HG03442 (cell line): ENCODE results near the gene IL1RAPL2.
"Not testable (repeated sequence)": the region's sequence is repeated elsewhere in the genome, so short reads cannot be mapped to it uniquely, and the experiment has no call there.

Experiments
- ATAC-seq: cut with Tn5 transposase; IDR thresholded peaks from one replicate; pipeline ENCODE4 v1.9.1; 2021; ENCODE audit warnings: mild to moderate bottlenecking, moderate library complexity; ENCODE audit not compliant: unreplicated experiment

IL1RAPL2 gene

GRCh38 chrX:105662248-105662647 lies 1096.2 kb downstream of the IL1RAPL2 start:
- no peak for ATAC-seq

- no peak for ATAC-seq
These were observed 1098.2 kb downstream of the IL1RAPL2 start for GRCh38 chrX:105664243-105664642.

GRCh38 chrX:105684288-105684687 lies 1118.3 kb downstream of the IL1RAPL2 start:
- not testable (repeated sequence) for ATAC-seq

GRCh38 chrX:105694839-105695238 lies 1128.8 kb downstream of the IL1RAPL2 start:
- ATAC-seq: no peak

GRCh38 chrX:105695451-105695850 lies 1129.5 kb downstream of the IL1RAPL2 start:
- ATAC-seq: no peak

GRCh38 chrX:105696870-105697269 lies 1130.9 kb downstream of the IL1RAPL2 start:
- ATAC-seq: no peak

- no peak for ATAC-seq
These were observed 1132.2 kb downstream of the IL1RAPL2 start for GRCh38 chrX:105697984-105698781.

GRCh38 chrX:105700331-105700730 lies 1134.3 kb downstream of the IL1RAPL2 start:
- ATAC-seq: no peak

GRCh38 chrX:105701310-105702052 lies 1135.5 kb downstream of the IL1RAPL2 start:
- no peak for ATAC-seq

GRCh38 chrX:105703876-105704275 lies 1137.9 kb downstream of the IL1RAPL2 start:
- ATAC-seq: no peak

GRCh38 chrX:105706041-105706440 lies 1140.0 kb downstream of the IL1RAPL2 start:
- ATAC-seq: no peak

- ATAC-seq: no peak
These were observed 1145.8 kb downstream of the IL1RAPL2 start for GRCh38 chrX:105711805-105712204.

GRCh38 chrX:105715746-105716145 lies 1149.7 kb downstream of the IL1RAPL2 start:
- ATAC-seq: no peak

- no peak for ATAC-seq
These were observed 1158.2 kb downstream of the IL1RAPL2 start for GRCh38 chrX:105723966-105724735.

- no peak for ATAC-seq
These were observed 1159.2 kb downstream of the IL1RAPL2 start for GRCh38 chrX:105725228-105725627.

- ATAC-seq: no peak
These were observed 1172.2 kb downstream of the IL1RAPL2 start for GRCh38 chrX:105738162-105738561.

- no peak for ATAC-seq
These were observed 1178.3 kb downstream of the IL1RAPL2 start for GRCh38 chrX:105744291-105744690.

GRCh38 chrX:105744946-105745345 lies 1178.9 kb downstream of the IL1RAPL2 start:
- ATAC-seq: no peak

GRCh38 chrX:105745863-105746262 lies 1179.9 kb downstream of the IL1RAPL2 start:
- ATAC-seq: no peak

- no peak for ATAC-seq
These were observed 1186.4 kb downstream of the IL1RAPL2 start for GRCh38 chrX:105752338-105752956.

- ATAC-seq: no peak
These were observed 1187.4 kb downstream of the IL1RAPL2 start for GRCh38 chrX:105753411-105753810.
